Measurements from ENCODE around the gene GABBR2.

GABBR2 gene

DNA sequence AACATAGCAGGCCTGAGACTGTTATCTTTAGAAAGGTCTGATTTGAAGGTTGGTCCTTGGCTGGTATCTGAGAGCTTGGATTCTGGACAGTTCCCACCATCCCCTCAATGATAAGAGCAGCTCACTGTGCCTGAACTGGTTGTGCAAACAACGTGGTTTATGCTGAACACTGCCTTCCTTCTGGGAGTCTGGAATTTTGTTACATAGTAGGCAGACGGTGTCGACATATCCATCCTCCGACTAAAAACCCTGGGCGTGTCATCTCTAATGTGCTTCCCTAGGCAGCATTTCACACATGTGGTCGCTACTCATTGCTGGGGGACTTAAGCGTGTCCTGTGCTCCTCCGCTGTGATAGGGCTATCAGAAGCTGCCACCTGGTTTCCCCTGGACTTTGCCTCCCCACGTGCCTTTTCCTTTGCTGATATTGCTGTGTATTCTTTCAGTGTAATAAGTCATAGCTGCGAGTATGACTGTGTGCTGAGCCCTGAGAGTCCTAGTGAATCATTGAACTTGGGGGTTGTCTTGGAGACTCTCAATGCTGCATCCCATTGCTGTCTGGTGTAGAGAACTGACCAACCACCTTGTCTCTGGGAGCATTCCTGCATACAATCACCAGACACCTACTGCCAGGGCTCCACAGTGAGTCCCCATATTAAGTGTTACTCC is 334.2 kb downstream of the GABBR2 start:
- Histone ChIP-seq H3K27me3 (ENCODE audit: control insufficient read depth, insufficient read depth, low read length) (no peaks in the 10 kb centered on the region), H3K9ac (no peak overlapping the region), H3K9me3 (ENCODE audit: control insufficient read depth, low read length) (no peaks in the 10 kb centered on the region), H2AFZ (no peak overlapping the region), H3K4me2 (ENCODE audit: low read length) (no peak overlapping the region), H3K4me3 (ENCODE audit: low read depth, low read length) (no peak overlapping the region), H3K4me1 (no peaks in the 10 kb centered on the region), H3K36me3 (ENCODE audit: control insufficient read depth, insufficient read depth, low read length) (no peaks in the 10 kb centered on the region), H3K27ac (no peak overlapping the region), H3K79me2 (no peaks in the 10 kb centered on the region)
- TF ChIP-seq, protein P1, sequence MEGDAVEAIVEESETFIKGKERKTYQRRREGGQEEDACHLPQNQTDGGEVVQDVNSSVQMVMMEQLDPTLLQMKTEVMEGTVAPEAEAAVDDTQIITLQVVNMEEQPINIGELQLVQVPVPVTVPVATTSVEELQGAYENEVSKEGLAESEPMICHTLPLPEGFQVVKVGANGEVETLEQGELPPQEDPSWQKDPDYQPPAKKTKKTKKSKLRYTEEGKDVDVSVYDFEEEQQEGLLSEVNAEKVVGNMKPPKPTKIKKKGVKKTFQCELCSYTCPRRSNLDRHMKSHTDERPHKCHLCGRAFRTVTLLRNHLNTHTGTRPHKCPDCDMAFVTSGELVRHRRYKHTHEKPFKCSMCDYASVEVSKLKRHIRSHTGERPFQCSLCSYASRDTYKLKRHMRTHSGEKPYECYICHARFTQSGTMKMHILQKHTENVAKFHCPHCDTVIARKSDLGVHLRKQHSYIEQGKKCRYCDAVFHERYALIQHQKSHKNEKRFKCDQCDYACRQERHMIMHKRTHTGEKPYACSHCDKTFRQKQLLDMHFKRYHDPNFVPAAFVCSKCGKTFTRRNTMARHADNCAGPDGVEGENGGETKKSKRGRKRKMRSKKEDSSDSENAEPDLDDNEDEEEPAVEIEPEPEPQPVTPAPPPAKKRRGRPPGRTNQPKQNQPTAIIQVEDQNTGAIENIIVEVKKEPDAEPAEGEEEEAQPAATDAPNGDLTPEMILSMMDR (IDR thresholded peaks at IDR 0.05): no peak

DNA sequence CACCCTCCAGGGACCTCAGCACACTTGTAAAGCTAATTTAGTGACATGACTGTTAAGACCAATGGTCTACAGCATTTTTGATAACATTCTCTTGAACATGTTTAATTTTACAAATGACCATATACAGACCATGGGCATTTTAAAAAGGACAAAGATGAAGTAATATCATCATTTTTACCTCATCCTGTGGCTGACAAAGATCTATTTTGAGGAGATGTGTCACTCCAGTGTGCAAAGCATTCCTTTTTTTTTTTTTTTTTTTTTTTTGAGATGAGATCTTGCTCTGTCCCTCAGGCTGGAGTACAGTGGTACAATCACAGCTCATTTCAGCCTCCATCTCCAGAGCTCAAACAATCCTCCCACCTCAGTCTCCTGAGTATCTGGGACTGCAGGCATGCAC is 335.1 kb downstream of the GABBR2 start:
- no peak overlapping the region for H3K4me3 ChIP-seq (ENCODE audit: low read depth, low read length)
- no peaks in the 10 kb centered on the region for H3K4me1 ChIP-seq
- TF ChIP-seq, protein P1 (IDR thresholded peaks at IDR 0.05): no peak
- H3K27ac ChIP-seq: no peak overlapping the region
- no peak overlapping the region for H2AFZ ChIP-seq
- no peaks in the 10 kb centered on the region for H3K27me3 ChIP-seq (ENCODE audit: control insufficient read depth, insufficient read depth, low read length)
- H3K9ac ChIP-seq: no peak overlapping the region
- no peaks in the 10 kb centered on the region for H3K79me2 ChIP-seq
- no peaks in the 10 kb centered on the region for H3K9me3 ChIP-seq (ENCODE audit: control insufficient read depth, low read length)
- no peak overlapping the region for H3K4me2 ChIP-seq (ENCODE audit: low read length)
- no peaks in the 10 kb centered on the region for H3K36me3 ChIP-seq (ENCODE audit: control insufficient read depth, insufficient read depth, low read length)

DNA sequence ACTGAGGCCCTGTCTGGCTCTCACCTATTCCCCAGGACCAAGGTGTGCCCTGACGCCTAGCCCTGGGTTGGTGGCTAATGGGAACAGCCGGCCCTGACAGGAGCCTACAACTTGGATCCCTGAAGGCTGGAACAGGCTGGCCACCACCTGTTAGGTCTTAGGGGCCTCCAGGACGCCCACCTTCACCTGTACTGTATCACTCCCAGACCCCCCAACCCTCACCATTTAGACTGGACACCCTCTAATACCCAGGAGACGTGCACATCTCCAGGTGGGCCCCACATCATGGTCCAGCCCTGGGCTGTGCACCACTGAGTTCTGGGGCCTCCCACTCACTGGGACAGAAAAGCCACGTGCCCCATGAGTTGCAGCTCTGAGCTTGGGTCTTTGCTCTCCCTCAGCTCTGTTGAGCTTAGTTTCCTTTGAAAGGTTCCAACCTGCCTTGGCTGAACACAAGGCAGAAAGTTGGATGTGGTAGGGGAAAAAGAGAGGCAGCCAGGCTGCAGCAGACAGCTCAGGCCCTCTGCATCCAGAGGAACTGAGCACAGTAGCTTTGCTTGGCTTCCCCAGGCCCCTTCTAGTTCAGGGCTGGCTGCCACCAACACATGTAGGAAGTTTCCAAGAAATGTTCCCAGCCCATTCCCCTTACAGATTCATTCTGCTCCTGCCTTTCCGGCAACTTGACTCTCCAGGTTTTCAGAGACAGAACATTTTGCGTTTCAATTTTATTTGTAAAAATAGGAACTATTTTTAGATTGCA is 336.5 kb downstream of the GABBR2 start:
- H3K27ac ChIP-seq: no peak overlapping the region
- no peak overlapping the region for H3K9ac ChIP-seq
- no peaks in the 10 kb centered on the region for H3K79me2 ChIP-seq
- H3K4me2 ChIP-seq (ENCODE audit: low read length): no peak overlapping the region
- TF ChIP-seq, protein P1 (IDR thresholded peaks at IDR 0.05): no peak
- H3K4me1 ChIP-seq: no peaks in the 10 kb centered on the region
- no peaks in the 10 kb centered on the region for H3K27me3 ChIP-seq (ENCODE audit: control insufficient read depth, insufficient read depth, low read length)
- no peaks in the 10 kb centered on the region for H3K36me3 ChIP-seq (ENCODE audit: control insufficient read depth, insufficient read depth, low read length)
- no peaks in the 10 kb centered on the region for H3K9me3 ChIP-seq (ENCODE audit: control insufficient read depth, low read length)
- H2AFZ ChIP-seq: no peak overlapping the region
- H3K4me3 ChIP-seq (ENCODE audit: low read depth, low read length): no peak overlapping the region

DNA sequence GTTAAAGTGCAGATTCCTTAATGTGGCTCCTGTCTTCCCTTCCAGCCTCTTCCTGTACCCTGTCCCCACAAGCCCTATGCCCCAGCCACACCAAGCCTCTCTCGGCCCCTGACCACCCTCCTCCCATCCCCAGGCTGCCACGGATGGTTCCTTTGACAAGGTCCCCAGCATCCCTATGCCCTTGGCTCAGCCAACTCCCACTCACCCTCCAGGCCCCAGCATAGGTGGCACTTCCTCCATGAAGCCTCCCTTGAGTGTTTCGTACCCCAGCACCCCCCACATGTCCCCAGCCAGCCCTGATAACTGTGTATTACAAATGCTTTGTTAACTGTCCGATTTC is 337.8 kb downstream of the GABBR2 start:
- Histone ChIP-seq H3K4me1 (no peaks in the 10 kb centered on the region), H3K4me3 (ENCODE audit: low read depth, low read length) (no peak overlapping the region), H3K9me3 (ENCODE audit: control insufficient read depth, low read length) (no peaks in the 10 kb centered on the region), H2AFZ (no peak overlapping the region), H3K27me3 (ENCODE audit: control insufficient read depth, insufficient read depth, low read length) (no peaks in the 10 kb centered on the region), H3K4me2 (ENCODE audit: low read length) (no peak overlapping the region), H3K9ac (no peak overlapping the region), H3K27ac (no peak overlapping the region), H3K79me2 (no peaks in the 10 kb centered on the region), H3K36me3 (ENCODE audit: control insufficient read depth, insufficient read depth, low read length) (no peaks in the 10 kb centered on the region)
- TF ChIP-seq, protein P1 (IDR thresholded peaks at IDR 0.05): no peak
